ENCODE results near the gene SCAP.
"Not testable (repeated sequence)": the region's sequence is repeated elsewhere in the genome, so short reads cannot be mapped to it uniquely, and the experiment has no call there.

Gene SCAP

DNA sequence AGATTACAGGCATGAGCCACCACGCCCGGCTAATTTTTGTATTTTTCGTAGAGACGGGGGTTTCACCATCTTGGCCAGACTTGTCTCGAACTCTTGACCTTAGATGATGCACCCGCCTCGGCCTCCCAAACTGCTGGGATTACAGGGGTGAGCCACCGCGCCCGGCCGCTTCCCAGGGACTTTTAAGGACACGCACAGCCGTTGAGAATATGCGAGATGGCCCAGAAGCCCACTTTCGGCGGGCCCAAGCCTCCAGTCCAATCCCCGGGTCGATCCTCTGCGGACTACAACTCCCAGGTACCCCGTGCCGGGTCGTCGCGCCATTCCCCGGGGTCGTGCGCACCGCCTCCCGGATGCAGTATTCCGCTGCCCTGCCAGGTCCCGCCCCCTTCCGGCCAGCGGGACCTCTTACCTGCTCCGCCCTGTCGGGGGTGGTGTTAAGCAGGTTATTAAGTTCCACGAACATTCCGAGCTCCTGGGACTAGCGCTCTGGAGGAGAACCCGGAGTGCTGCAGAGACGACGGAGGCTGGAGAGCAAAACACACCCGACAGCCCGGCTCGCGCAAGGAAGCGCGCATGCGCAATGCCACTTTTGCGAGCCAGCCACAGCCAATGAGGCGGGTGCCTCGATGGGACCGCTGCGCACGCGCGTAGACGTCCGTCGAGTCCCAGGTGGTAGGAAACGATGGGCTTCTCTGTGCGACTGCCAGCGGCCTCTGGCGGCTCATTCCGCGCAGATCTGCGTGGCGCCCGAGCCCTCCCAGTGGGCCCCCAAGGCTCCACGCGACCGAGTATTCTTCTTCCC is 37.6 kb upstream of the SCAP start, which contains the start of gene ELP6:
TSS of gene ELP6 (minus strand) at position 588 of the 805 bp plus-strand sequence. CDS start at position 466, 122 bp downstream.
- H2BK120ac ChIP-seq (ENCODE audit: low read depth, low read length): peak within 1 kb of the TSS; percentile 82
- peak within 1 kb of the TSS; percentile 83 for H4K91ac ChIP-seq (ENCODE audit: low read length)
- peak within 1 kb of the TSS; percentile 93 for H2BK5ac ChIP-seq (ENCODE audit: low read depth, low read length, poor library complexity, severe bottlenecking)
- peak within 1 kb of the TSS; percentile 92 for H3K9ac ChIP-seq (ENCODE audit: low read length)
- peak within 1 kb of the TSS; percentile 53 to 62 for H3K14ac ChIP-seq (ENCODE audit: low read length in 2 of 2)
- H3K4me1 ChIP-seq (ENCODE audit: control insufficient read depth, insufficient read depth, low read depth, low read length): peaks cover 4% of the 10 kb centered on the region
- peak within 1 kb of the TSS; percentile 76 to 88 for H3K4me3 ChIP-seq (ENCODE audit: insufficient read depth in 1 of 2, low read depth in 1 of 2, low read length in 2 of 2)
- no peaks in the 10 kb centered on the region for H3K9me3 ChIP-seq (ENCODE audit: control insufficient read depth, low read length)
- peak within 1 kb of the TSS; percentile 100 for H3K27ac ChIP-seq (ENCODE audit: low read length, poor library complexity, severe bottlenecking)
- no peak within 1 kb of the TSS for H2BK12ac ChIP-seq (ENCODE audit: low read length in 2 of 2)
- peak within 1 kb of the TSS; percentile 83 for H2AFZ ChIP-seq (ENCODE audit: low read depth, low read length)
- H3K18ac ChIP-seq (ENCODE audit: low read depth in 1 of 2, low read length in 2 of 2): peak within 1 kb of the TSS; percentile 89 to 96
- peak within 1 kb of the TSS; percentile 62 to 89 for H3K4ac ChIP-seq (ENCODE audit: low read depth in 1 of 2, low read length in 2 of 2)
- peak within 1 kb of the TSS; percentile 22 for H2AK5ac ChIP-seq (ENCODE audit: low read length, severe bottlenecking)
- H4K8ac ChIP-seq (ENCODE audit: low read length): peak within 1 kb of the TSS; percentile 99
- peak within 1 kb of the TSS; percentile 87 for H3K4me2 ChIP-seq (ENCODE audit: low read length, poor library complexity, severe bottlenecking)
- H3K23ac ChIP-seq (ENCODE audit: low read length in 2 of 2): peak within 1 kb of the TSS in 1 of 2 experiments; percentile 49
- H3K27me3 ChIP-seq (ENCODE audit: control insufficient read depth in 1 of 2, insufficient read depth in 1 of 2, low read length in 2 of 2): no peaks in the 10 kb centered on the region
- DNase-seq: peak; percentile 96
- WGBS: under 1% methylated on average over 66 of the region's 71 CpGs
- peak within 1 kb of the TSS; percentile 45 for H2BK15ac ChIP-seq (ENCODE audit: low read depth, poor library complexity, severe bottlenecking)
- H3K79me1 ChIP-seq (replicated peaks; ENCODE audit: low read length, poor library complexity, severe bottlenecking): peaks cover 19% of the 10 kb centered on the region
- H3K36me3 ChIP-seq (ENCODE audit: control insufficient read depth in 1 of 2, insufficient read depth in 2 of 2, low read depth in 1 of 2, low read length in 2 of 2): peaks cover 16 to 22% of the 10 kb centered on the region in 2 experiments

DNA sequence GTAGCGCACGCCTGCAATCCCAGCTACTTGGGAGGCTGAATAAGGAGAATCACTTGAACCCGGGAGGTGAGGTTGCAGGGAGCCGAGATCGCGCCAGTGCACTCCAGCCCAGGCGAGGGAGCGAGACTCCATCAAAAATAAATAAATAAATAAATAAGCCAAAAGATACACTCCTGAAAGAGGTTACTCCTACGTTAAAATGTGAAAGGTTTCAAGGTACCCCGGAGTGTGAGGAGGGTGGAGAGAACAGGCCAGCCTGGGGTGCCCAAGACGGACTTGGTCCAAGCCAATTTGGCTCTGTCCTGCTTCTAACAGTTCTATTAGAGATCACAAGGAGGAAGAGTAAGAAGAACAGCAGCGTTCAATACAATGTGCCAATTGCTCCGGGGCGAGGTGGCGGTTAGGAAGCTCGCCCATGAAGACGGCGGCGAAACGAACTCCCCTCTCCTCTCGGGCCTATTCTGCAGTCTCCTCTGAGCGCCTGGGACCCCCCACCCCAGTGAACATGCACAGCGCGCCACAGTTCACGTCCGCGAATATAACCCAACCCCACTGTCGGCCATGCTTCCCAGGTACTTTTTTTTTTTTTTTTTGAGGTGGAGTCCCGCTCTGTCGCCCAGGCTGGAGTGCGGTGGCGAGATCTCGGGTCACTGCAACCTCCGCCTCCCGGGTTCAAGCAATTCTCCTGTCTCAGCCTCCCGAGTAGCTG is 36.8 kb upstream of the SCAP start:
- Histone ChIP-seq H3K36me3 (ENCODE audit: control insufficient read depth in 1 of 2, insufficient read depth in 2 of 2, low read depth in 1 of 2, low read length in 2 of 2) (peaks cover 19 to 29% of the 10 kb centered on the region in 2 experiments), H3K4me2 (ENCODE audit: low read length, poor library complexity, severe bottlenecking) (peak overlapping the region; percentile 76), H3K14ac (ENCODE audit: low read length in 2 of 2) (peak overlapping the region; percentile 37 to 62), H3K4me1 (ENCODE audit: control insufficient read depth, insufficient read depth, low read depth, low read length) (peaks cover 4% of the 10 kb centered on the region), H4K91ac (ENCODE audit: low read length) (peak overlapping the region; percentile 79), H2BK120ac (ENCODE audit: low read depth, low read length) (no peak overlapping the region), H4K8ac (ENCODE audit: low read length) (peak overlapping the region; percentile 72), H3K23ac (ENCODE audit: low read length in 2 of 2) (peak overlapping the region in 1 of 2 experiments; percentile 49), H3K4me3 (ENCODE audit: insufficient read depth in 1 of 2, low read depth in 1 of 2, low read length in 2 of 2) (peak overlapping the region; percentile 76 to 88), H2AK5ac (ENCODE audit: low read length, severe bottlenecking) (peak overlapping the region; percentile 22), H2BK5ac (ENCODE audit: low read depth, low read length, poor library complexity, severe bottlenecking) (peak overlapping the region; percentile 93), H3K9ac (ENCODE audit: low read length) (peak overlapping the region; percentile 92), H3K79me1 (replicated peaks; ENCODE audit: low read length, poor library complexity, severe bottlenecking) (peaks cover 23% of the 10 kb centered on the region), H2BK15ac (ENCODE audit: low read depth, poor library complexity, severe bottlenecking) (no peak overlapping the region), H3K27me3 (ENCODE audit: control insufficient read depth in 1 of 2, insufficient read depth in 1 of 2, low read length in 2 of 2) (no peaks in the 10 kb centered on the region), H3K18ac (ENCODE audit: low read depth in 1 of 2, low read length in 2 of 2) (peak overlapping the region; percentile 55 to 73), H3K27ac (ENCODE audit: low read length, poor library complexity, severe bottlenecking) (no peak overlapping the region), H2AFZ (ENCODE audit: low read depth, low read length) (peak overlapping the region; percentile 83), H2BK12ac (ENCODE audit: low read length in 2 of 2) (no peak overlapping the region), H3K9me3 (ENCODE audit: control insufficient read depth, low read length) (no peaks in the 10 kb centered on the region), H3K4ac (ENCODE audit: low read depth in 1 of 2, low read length in 2 of 2) (peak overlapping the region; percentile 33 to 58)
- 12% methylated on average over 31 of the region's 36 CpGs for WGBS
- peak; percentile 43 for DNase-seq

DNA sequence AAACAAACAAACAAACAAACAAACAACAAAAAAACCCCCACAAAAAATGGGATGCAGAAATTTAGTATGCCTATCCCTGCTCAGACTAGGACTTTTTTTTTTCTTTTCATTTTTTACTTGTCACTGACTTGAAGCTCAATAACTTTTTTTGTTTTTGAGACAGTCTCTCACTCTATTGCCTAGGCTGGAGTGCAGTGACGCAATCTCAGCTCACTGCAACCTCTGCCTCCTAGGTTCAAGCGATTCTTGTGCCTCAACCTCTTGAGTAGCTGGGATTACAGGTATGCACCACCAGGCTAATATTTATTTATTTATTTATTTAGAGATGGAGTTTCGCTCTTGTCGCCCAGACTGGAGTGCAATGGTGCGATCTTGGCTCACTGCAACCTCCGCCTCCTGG is 29.5 kb upstream of the SCAP start:
- 97% methylated on average over 6 of the region's 6 CpGs for WGBS

DNA sequence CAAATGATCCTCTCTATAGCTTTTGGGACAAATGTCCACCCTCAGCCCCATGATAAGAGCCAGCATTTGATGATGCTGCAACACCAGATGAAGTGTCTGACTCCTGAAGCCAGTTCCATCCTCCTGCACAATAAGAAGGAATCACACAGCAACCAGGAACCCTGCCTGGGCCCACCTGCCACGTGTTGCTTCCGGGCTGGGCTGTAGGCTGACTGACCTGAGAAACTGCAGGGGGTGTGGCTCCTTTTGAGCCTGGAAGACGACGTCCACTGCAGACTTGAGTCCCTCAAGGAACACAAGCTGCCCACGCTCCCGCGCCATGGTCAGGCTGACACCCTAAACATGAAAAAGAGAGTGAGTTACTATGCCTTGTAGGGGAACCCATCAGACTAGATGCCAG is 28.4 kb upstream of the SCAP start:
- no peak overlapping the region for H2BK12ac ChIP-seq (ENCODE audit: low read length in 2 of 2)
- H3K9me3 ChIP-seq (ENCODE audit: control insufficient read depth, low read length): no peaks in the 10 kb centered on the region
- no peaks in the 10 kb centered on the region for H3K27me3 ChIP-seq (ENCODE audit: control insufficient read depth in 1 of 2, insufficient read depth in 1 of 2, low read length in 2 of 2)
- peaks cover 50 to 64% of the 10 kb centered on the region in 2 experiments for H3K36me3 ChIP-seq (ENCODE audit: control insufficient read depth in 1 of 2, insufficient read depth in 2 of 2, low read depth in 1 of 2, low read length in 2 of 2)
- no peaks in the 10 kb centered on the region for H3K4me1 ChIP-seq (ENCODE audit: control insufficient read depth, insufficient read depth, low read depth, low read length)
- H3K4me3 ChIP-seq (ENCODE audit: insufficient read depth in 1 of 2, low read depth in 1 of 2, low read length in 2 of 2): no peak overlapping the region
- H4K8ac ChIP-seq (ENCODE audit: low read length): no peak overlapping the region
- no peak overlapping the region for H2AK5ac ChIP-seq (ENCODE audit: low read length, severe bottlenecking)
- no peak overlapping the region for H3K4me2 ChIP-seq (ENCODE audit: low read length, poor library complexity, severe bottlenecking)
- no peak overlapping the region for H2BK120ac ChIP-seq (ENCODE audit: low read depth, low read length)
- no peak overlapping the region for H2BK5ac ChIP-seq (ENCODE audit: low read depth, low read length, poor library complexity, severe bottlenecking)
- H2BK15ac ChIP-seq (ENCODE audit: low read depth, poor library complexity, severe bottlenecking): no peak overlapping the region
- peaks cover 26% of the 10 kb centered on the region for H3K79me1 ChIP-seq (replicated peaks; ENCODE audit: low read length, poor library complexity, severe bottlenecking)
- no peak overlapping the region for H3K4ac ChIP-seq (ENCODE audit: low read depth in 1 of 2, low read length in 2 of 2)
- no peak overlapping the region for H3K23ac ChIP-seq (ENCODE audit: low read length in 2 of 2)
- no peak overlapping the region for H2AFZ ChIP-seq (ENCODE audit: low read depth, low read length)
- DNase-seq: no peak
- no peak overlapping the region for H3K14ac ChIP-seq (ENCODE audit: low read length in 2 of 2)
- no peak overlapping the region for H3K27ac ChIP-seq (ENCODE audit: low read length, poor library complexity, severe bottlenecking)
- no peak overlapping the region for H4K91ac ChIP-seq (ENCODE audit: low read length)
- no peak overlapping the region for H3K18ac ChIP-seq (ENCODE audit: low read depth in 1 of 2, low read length in 2 of 2)
- 94% methylated on average over 7 of the region's 7 CpGs for WGBS
- H3K9ac ChIP-seq (ENCODE audit: low read length): no peak overlapping the region

More for the DNA sequence above, 29.5 kb upstream of the SCAP start:
- H4K91ac ChIP-seq (ENCODE audit: low read length); H2BK5ac ChIP-seq (ENCODE audit: low read depth, low read length, poor library complexity, severe bottlenecking); H3K23ac ChIP-seq (ENCODE audit: low read length in 2 of 2); H2BK120ac ChIP-seq (ENCODE audit: low read depth, low read length); H3K4me3 ChIP-seq (ENCODE audit: insufficient read depth in 1 of 2, low read depth in 1 of 2, low read length in 2 of 2); H3K4ac ChIP-seq (ENCODE audit: low read depth in 1 of 2, low read length in 2 of 2); H3K27ac ChIP-seq (ENCODE audit: low read length, poor library complexity, severe bottlenecking); DNase-seq; H3K4me2 ChIP-seq (ENCODE audit: low read length, poor library complexity, severe bottlenecking); H2AK5ac ChIP-seq (ENCODE audit: low read length, severe bottlenecking); H3K14ac ChIP-seq (ENCODE audit: low read length in 2 of 2); H3K27me3 ChIP-seq (ENCODE audit: control insufficient read depth in 1 of 2, insufficient read depth in 1 of 2, low read length in 2 of 2); H2BK12ac ChIP-seq (ENCODE audit: low read length in 2 of 2); H3K18ac ChIP-seq (ENCODE audit: low read depth in 1 of 2, low read length in 2 of 2); H2BK15ac ChIP-seq (ENCODE audit: low read depth, poor library complexity, severe bottlenecking); H2AFZ ChIP-seq (ENCODE audit: low read depth, low read length); H4K8ac ChIP-seq (ENCODE audit: low read length); H3K9me3 ChIP-seq (ENCODE audit: control insufficient read depth, low read length); H3K9ac ChIP-seq (ENCODE audit: low read length); H3K4me1 ChIP-seq (ENCODE audit: control insufficient read depth, insufficient read depth, low read depth, low read length): not testable (repeated sequence)
- Histone ChIP-seq H3K36me3 (ENCODE audit: control insufficient read depth in 1 of 2, insufficient read depth in 2 of 2, low read depth in 1 of 2, low read length in 2 of 2) (peaks cover 53 to 69% of the 10 kb centered on the region in 2 experiments), H3K79me1 (replicated peaks; ENCODE audit: low read length, poor library complexity, severe bottlenecking) (peaks cover 26% of the 10 kb centered on the region)
